ENCODE data around the gene DSG3.
"Not testable (repeated sequence)": the region's sequence is repeated elsewhere in the genome, so short reads cannot be mapped to it uniquely, and the experiment has no call there.

The DSG3 gene

DNA sequence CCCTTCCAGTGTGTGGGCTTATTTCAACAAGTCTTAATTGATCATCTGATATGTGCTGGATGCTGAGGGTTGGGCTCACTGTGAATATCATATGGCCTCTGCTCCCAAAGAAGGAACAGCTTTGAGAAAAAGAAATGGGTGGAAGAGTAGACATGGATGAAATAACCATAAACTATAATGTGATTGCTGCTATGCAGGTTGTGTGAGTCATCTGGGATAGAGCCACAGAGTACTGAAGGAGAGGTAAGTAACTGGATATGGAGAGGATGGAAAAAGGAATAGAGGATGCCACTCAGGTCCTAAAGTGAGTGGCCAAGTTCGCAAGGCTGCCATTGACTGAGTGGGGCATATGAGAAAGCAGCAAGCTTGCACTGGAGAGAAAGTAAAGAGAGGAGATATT lies 41.8 kb downstream of the DSG3 start:
- no peak overlapping the region for H3K4me3 ChIP-seq (ENCODE audit: low read length)
- peak; percentile 79 for DNase-seq (ENCODE audit: low read depth)
- TF ChIP-seq, protein P1, sequence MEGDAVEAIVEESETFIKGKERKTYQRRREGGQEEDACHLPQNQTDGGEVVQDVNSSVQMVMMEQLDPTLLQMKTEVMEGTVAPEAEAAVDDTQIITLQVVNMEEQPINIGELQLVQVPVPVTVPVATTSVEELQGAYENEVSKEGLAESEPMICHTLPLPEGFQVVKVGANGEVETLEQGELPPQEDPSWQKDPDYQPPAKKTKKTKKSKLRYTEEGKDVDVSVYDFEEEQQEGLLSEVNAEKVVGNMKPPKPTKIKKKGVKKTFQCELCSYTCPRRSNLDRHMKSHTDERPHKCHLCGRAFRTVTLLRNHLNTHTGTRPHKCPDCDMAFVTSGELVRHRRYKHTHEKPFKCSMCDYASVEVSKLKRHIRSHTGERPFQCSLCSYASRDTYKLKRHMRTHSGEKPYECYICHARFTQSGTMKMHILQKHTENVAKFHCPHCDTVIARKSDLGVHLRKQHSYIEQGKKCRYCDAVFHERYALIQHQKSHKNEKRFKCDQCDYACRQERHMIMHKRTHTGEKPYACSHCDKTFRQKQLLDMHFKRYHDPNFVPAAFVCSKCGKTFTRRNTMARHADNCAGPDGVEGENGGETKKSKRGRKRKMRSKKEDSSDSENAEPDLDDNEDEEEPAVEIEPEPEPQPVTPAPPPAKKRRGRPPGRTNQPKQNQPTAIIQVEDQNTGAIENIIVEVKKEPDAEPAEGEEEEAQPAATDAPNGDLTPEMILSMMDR (IDR thresholded peaks at IDR 0.05; ENCODE audit: insufficient read depth, low read depth, low read length, missing control alignments), result no peak

DNA sequence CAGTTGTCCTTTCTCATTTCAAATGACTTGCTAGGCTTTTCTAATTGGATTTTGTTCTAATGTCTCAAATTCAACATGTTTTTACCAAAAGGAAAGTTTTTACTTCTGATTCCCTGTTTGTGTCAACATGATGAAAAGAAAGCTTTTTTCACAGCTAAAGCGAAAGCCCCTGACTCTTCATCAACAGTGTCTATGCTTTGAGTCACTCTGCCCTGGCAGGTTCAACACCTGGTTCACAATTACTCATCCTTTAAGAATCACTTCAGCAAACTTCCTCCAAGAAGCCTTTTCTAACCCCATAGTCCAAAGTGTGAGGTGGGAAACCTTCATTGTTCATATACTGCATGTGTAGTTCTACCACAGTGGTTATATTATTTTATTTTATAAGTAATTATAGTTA lies 42.8 kb downstream of the DSG3 start:
- DNase-seq (ENCODE audit: low read depth), result peak; percentile 90
- H3K4me3 ChIP-seq (ENCODE audit: low read length), result no peak overlapping the region
- TF ChIP-seq, protein P1 (IDR thresholded peaks at IDR 0.05; ENCODE audit: insufficient read depth, low read depth, low read length, missing control alignments), result no peak

DNA sequence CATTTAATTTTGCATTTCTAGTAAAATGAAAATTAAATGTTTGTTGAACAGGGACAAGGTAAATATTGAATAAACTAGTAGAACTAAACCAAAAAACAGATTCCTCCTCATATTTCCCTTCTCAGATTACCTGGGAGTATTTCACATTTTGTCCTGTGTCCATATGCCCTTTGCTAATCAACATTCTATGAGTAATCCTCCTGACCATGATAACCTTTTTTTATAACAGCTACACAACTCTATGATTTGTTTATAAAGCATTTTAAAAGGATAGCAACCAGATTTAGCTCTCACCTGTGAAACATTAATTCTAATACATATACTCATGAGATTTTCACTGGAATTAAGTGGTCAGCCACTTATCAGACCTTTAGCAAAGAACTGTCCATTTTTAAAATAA lies 43.3 kb downstream of the DSG3 start:
- TF ChIP-seq, protein P1 (IDR thresholded peaks at IDR 0.05; ENCODE audit: insufficient read depth, low read depth, low read length, missing control alignments), result no peak
- no peak overlapping the region for H3K4me3 ChIP-seq (ENCODE audit: low read length)
- no peak for DNase-seq (ENCODE audit: low read depth)

DNA sequence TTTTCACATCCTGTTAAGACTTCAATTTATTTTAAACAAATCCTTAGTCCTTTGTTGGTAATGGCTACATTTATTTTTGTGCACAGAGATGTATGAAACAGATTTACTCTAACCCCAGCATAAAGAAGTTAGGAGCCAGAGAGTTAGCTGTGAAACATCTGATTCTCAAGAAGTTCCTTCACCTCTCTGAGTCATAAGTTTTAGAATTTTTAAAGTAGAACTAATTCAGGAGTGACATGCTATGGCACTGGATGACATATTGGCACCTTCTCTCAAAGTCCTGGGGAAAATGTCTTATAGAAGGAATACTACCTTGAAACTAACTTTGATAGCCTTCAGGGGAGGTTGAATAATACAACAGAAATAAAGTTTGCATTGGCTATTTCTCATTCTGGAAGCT lies 44.0 kb downstream of the DSG3 start:
- no peak overlapping the region for H3K4me3 ChIP-seq (ENCODE audit: low read length)
- TF ChIP-seq, protein P1 (IDR thresholded peaks at IDR 0.05; ENCODE audit: insufficient read depth, low read depth, low read length, missing control alignments), result no peak
- DNase-seq (ENCODE audit: low read depth), result peak; percentile 22

DNA sequence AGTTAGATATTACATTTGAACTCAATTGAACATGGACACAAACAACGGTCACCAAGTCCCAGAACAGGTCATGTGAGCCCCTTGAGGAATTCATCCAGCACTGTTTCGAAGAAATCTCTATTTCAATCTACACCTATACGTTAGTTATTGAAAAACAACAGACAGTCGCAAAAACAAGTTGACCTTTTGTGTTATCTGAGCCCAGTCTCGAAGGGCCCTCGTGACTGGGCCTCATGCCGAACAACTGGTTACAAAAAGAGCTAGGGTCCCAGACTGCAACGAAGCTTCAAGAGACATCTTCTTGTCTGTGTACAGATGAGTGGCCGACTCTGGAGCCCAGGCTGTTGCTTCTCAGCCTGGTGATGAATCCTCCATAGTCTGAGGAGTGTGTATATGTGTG lies 45.1 kb downstream of the DSG3 start:
- TF ChIP-seq, protein P1 (IDR thresholded peaks at IDR 0.05; ENCODE audit: insufficient read depth, low read depth, low read length, missing control alignments), result no peak
- no peak for DNase-seq (ENCODE audit: low read depth)
- no peak overlapping the region for H3K4me3 ChIP-seq (ENCODE audit: low read length)

DNA sequence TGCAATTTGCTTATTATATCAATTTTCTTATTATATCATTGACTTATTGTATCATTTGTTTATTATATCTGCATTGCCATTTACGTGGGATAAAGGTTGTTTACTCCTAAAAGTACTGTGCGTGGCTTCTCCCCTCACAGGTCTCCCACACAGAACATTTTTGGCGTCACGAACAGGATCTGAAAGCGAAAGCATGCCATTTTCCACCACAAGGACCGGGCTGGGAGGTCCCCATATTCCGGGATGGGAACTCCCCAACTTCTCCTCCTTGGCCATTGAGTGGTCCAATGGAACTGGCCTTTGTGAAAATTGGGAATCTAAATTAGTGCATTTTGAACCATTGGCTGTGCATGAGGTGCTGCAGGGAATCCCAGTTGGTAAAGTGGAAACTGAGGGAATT lies 45.6 kb downstream of the DSG3 start:
- TF ChIP-seq, protein P1 (IDR thresholded peaks at IDR 0.05; ENCODE audit: insufficient read depth, low read depth, low read length, missing control alignments), result no peak
- H3K4me3 ChIP-seq (ENCODE audit: low read length), result no peak overlapping the region

DNA sequence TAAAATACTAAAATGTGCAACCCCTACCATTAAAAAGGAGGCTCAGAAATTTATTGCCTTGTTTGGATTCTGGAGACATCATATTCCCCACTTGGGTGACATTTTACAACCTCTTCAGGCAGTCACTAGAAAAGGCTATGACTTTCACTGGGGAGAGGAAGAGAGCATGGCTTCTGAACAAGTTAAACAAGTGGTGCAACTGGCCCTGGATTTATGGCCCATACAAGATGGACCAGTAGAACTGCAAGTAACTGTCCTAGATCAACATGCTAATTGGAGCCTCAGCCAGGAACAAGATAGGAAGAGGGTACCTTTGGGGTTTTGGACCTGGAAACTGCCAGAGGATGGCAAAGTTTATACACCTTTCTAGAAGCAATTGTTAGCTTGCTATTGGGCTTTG lies 46.4 kb downstream of the DSG3 start:
- TF ChIP-seq, protein P1 (IDR thresholded peaks at IDR 0.05; ENCODE audit: insufficient read depth, low read depth, low read length, missing control alignments), result no peak
- no peak for DNase-seq (ENCODE audit: low read depth)
- no peak overlapping the region for H3K4me3 ChIP-seq (ENCODE audit: low read length)

More for the DNA sequence above, 45.6 kb downstream of the DSG3 start:
- no peak for DNase-seq (ENCODE audit: low read depth)

DNA sequence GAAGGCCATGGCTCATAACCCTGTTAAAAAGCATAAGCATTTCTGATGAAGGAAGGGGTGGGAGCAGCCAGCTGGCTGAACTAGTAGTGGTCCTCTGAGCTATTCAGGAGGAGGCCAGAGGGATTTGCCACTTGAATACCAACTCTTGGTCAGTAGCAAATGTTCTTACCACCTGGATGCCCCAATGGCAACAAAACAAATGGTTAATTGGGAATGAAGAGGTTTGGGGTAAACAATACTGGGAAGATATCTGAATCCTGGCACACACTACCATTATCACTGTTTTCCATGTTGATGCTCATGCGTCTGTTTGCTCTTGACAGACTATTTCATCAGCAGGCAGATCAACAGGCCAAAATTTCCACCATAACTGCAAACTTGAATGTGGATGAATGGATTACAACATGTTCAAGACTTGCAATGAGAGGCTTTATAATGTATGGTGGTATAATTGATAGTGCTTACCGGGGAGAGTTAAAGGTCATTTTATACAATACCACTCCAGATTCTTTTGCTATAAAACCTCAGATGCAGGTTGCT lies 47.2 kb downstream of the DSG3 start:
- H3K4me3 ChIP-seq (ENCODE audit: low read length); DNase-seq (ENCODE audit: low read depth): not testable (repeated sequence)

Measured in epithelial cell of esophagus (primary cell).